Adrenal gland (tissue), 12 donors: ENCODE measurements around the gene TMBIM6. TPM values are rescaled to one million over a fixed set of nuclear protein-coding genes. Genes with fewer than 3 reads are reported as not detected.
A peak's percentile ranks its signal among the peaks of the same experiment; 100 is the strongest.

Experiments
- DNase-seq, 7 donors: peaks; one replicate each; pipeline ENCODE4 v3.0.0-alpha.2; 2019 to 2020
- H3K27ac ChIP-seq, 5 donors: fragments of 200-600 bp; sonication (generic) in 4 of 5; 1 replicate in 3 of 5; 2 replicates in 2 of 5; pipeline versions ENCODE4 v1.5.1 to v1.8.0; 2016 to 2020; ENCODE audit warnings: mild to moderate bottlenecking in 1 of 5
- H3K27me3 ChIP-seq: fragments of 200-600 bp; 2 replicates; pipeline ENCODE4 v1.8.0; 2021
- H3K36me3 ChIP-seq, 2 donors: fragments of 200-600 bp; replicated peaks in 1 of 2; 1 replicate in 1 of 2; 2 replicates in 1 of 2; pipeline versions ENCODE4 v1.5.1 to v1.8.0; 2018 to 2022
- H3K4me1 ChIP-seq, 2 donors: fragments of 200-600 bp; replicated peaks in 1 of 2; 1 replicate in 1 of 2; 2 replicates in 1 of 2; pipeline versions ENCODE4 v1.5.1 to v1.8.0; 2018 to 2021
- H3K4me3 ChIP-seq, 4 donors: fragments of 200-600 bp; sonication (generic) in 3 of 4; one replicate each; pipeline ENCODE4 v1.5.1; 2016 to 2018
- H3K9me3 ChIP-seq, 3 donors: fragments of 200-600 bp; sonication (generic) in 1 of 3; replicated peaks in 1 of 3; 1 replicate in 2 of 3; 2 replicates in 1 of 3; pipeline versions ENCODE4 v1.5.1 to v1.8.0; 2016 to 2021
- CTCF ChIP-seq, 6 experiments: fragments of 450-650 bp in 4 of 6; fragments of 200-600 bp in 2 of 6; sonication (generic) in 1 of 6; IDR thresholded peaks; 1 replicate in 5 of 6; 2 replicates in 1 of 6; pipeline versions ENCODE4 v1.5.1 to v1.8.0; 2016 to 2021; ENCODE audit warnings: antibody characterized with exemption in 6 of 6, mild to moderate bottlenecking in 2 of 6, moderate library complexity in 1 of 6
- POLR2A ChIP-seq, 2 donors: fragments of 450-650 bp; IDR thresholded peaks; one replicate each; pipeline ENCODE4 v1.6.1; 2017; ENCODE audit warnings: antibody characterized with exemption in 2 of 2, mild to moderate bottlenecking in 2 of 2, moderate library complexity in 1 of 2
- WGBS, 4 donors: extraction: QIAGEN DNeasy Blood & Tissue Kit in 2 of 4; methylation state at CpG; one replicate each; pipeline versions ENCODE4 v1.1.5 to v1.1.7; 2013 to 2017; 5-methylcytosine and 5-hydroxymethylcytosine counted together
- intact Hi-C, 2 donors: fragments of 100-400 bp; cut with DNase I; formaldehyde crosslinking; loops; one replicate each; pipeline versions ENCODE4 v1.14.1 to v1.15.0; 2022 to 2023
- polyA plus RNA-seq, 3 donors: library from polyadenylated mRNA; stranded (reverse); fragments of 200-250 nt in 2 of 3; fragments of 350-450 nt in 1 of 3; fragmentation: Illumina TruSeq in 1 of 3; extraction: RNeasy Lipid Tissue Mini Kit (QIAGEN cat#74804) in 1 of 3; gene quantifications; one replicate each; pipeline ENCODE4 v1.2.3, GENCODE V29; 2013 to 2014
- total RNA-seq, 9 donors: library from RNA; depleted of rRNA in 4 of 9; stranded (reverse); fragments of >200 nt in 4 of 9; fragments of 120-200 nt in 1 of 9; fragmentation: NEBNext Ultra II Directional in 1 of 9; extraction: Animal tissue kit (Norgen Biotek cat#: 25700) in 1 of 9; gene quantifications; one replicate each; pipeline versions ENCODE4 v1.1.0 to v1.2.4, GENCODE V29; 2013 to 2023
- donor health status: healthy with polysubstance abuse.
- donor health status: Bipolar disorder and iron deficiency.
- donor health status: DM: yes; HTN: yes; CAD: no.
- donor health status: DM: no; HTN: no; CAD: no.
- donor health status: DM: no; HTN: no; CAD: no.
- donor health status: DM: yes; HTN: yes; CAD: no.

Gene TMBIM6
- total and polyA plus RNA-seq, 12 donors: 134 to 874 (median 718) TPM

- peaks cover 0 to 29% of the 10 kb centered on the region in 2 donors for H3K36me3 ChIP-seq
- peak overlapping the region in 2 of 5 donors; percentile 6 to 63 for H3K27ac ChIP-seq
- no peak for TF ChIP-seq POLR2A (IDR thresholded peaks at IDR 0.05)
- TF ChIP-seq CTCF (IDR thresholded peaks at IDR 0.05): no peak
- WGBS, 4 donors: 64 to 72% (median 67%) methylated on average over 8 of the region's 8 CpGs
- no peak overlapping the region for H3K4me3 ChIP-seq
- peak in 6 of 7 donors; percentile 24 to 71 (median 46) for DNase-seq
- H3K4me1 ChIP-seq: peaks cover 41 to 86% of the 10 kb centered on the region in 2 donors
- H3K9me3 ChIP-seq: no peaks in the 10 kb centered on the region
- intact Hi-C loops: no loop called here
- H3K27me3 ChIP-seq: no peaks in the 10 kb centered on the region
Observed at GRCh38 chr12:49750027-49750995, 9.0 kb downstream of the TMBIM6 start.

- H3K4me3 ChIP-seq: no peak overlapping the region
- H3K36me3 ChIP-seq: peaks cover 0 to 36% of the 10 kb centered on the region in 2 donors
- peaks cover 41 to 81% of the 10 kb centered on the region in 2 donors for H3K4me1 ChIP-seq
- 15 to 32% (median 27%) methylated on average over 1 of the region's 1 CpG for WGBS, 4 donors
- peak overlapping the region in 2 of 5 donors; percentile 6 to 63 for H3K27ac ChIP-seq
- intact Hi-C loops: no loop called here
- DNase-seq: no peak
- no peaks in the 10 kb centered on the region for H3K27me3 ChIP-seq
- TF ChIP-seq POLR2A (IDR thresholded peaks at IDR 0.05) (no peak), CTCF (IDR thresholded peaks at IDR 0.05) (no peak)
- no peaks in the 10 kb centered on the region for H3K9me3 ChIP-seq
Observed at GRCh38 chr12:49750996-49751393, 9.6 kb downstream of the TMBIM6 start.

GRCh38 chr12:49761677-49762467 is 20.5 kb downstream of the TMBIM6 start:
- intact Hi-C loops: no loop called here
- peaks cover 0 to 77% of the 10 kb centered on the region in 2 donors for H3K36me3 ChIP-seq

More at GRCh38 chr12:49761677-49762467, 20.5 kb downstream of the TMBIM6 start:
- TF ChIP-seq CTCF (IDR thresholded peaks at IDR 0.05) (no peak), POLR2A (IDR thresholded peaks at IDR 0.05) (no peak)
- Histone ChIP-seq H3K4me3 (no peak overlapping the region), H3K27me3 (no peaks in the 10 kb centered on the region), H3K9me3 (no peaks in the 10 kb centered on the region), H3K27ac (no peak overlapping the region), H3K4me1 (peaks cover 0 to 6% of the 10 kb centered on the region in 2 donors)
- DNase-seq: no peak
- WGBS, 4 donors: 81 to 85% (median 83%) methylated on average over 4 of the region's 4 CpGs
